Suprapubic skin (tissue), 4 donors: ENCODE measurements around the gene F3. TPM values are rescaled to one million over a fixed set of nuclear protein-coding genes. Genes with fewer than 3 reads are reported as not detected.

Experiments used
- DNase-seq, 2 donors: peaks; one replicate each; pipeline ENCODE4 v3.0.0-alpha.2; 2019; ENCODE audit warnings: low spot score in 2 of 2
- H3K27ac ChIP-seq: fragments of 200-600 bp; sonication (generic); one replicate; pipeline ENCODE4 v1.5.1; 2019
- H3K27me3 ChIP-seq: fragments of 200-600 bp; sonication (generic); one replicate; pipeline ENCODE4 v1.5.1; 2019
- H3K36me3 ChIP-seq: fragments of 200-600 bp; sonication (generic); one replicate; pipeline ENCODE4 v1.5.1; 2019
- H3K4me1 ChIP-seq: fragments of 200-600 bp; sonication (generic); one replicate; pipeline ENCODE4 v1.5.1; 2019
- H3K4me3 ChIP-seq: fragments of 200-600 bp; sonication (generic); one replicate; pipeline ENCODE4 v1.5.1; 2019; ENCODE audit warnings: mild to moderate bottlenecking
- H3K9me3 ChIP-seq: fragments of 200-600 bp; sonication (generic); one replicate; pipeline ENCODE4 v1.5.1; 2019
- EP300 ChIP-seq: sonication (generic); formaldehyde crosslinking; IDR thresholded peaks from one replicate; pipeline ENCODE4 v1.6.1; 2017; ENCODE audit warnings: antibody characterized with exemption
- POLR2A ChIP-seq, 2 donors: fragments of 450-650 bp; IDR thresholded peaks; one replicate each; pipeline ENCODE4 v1.6.1; 2017; ENCODE audit warnings: antibody characterized with exemption in 2 of 2, mild to moderate bottlenecking in 2 of 2, moderate library complexity in 2 of 2
- POLR2AphosphoS5 ChIP-seq, 3 donors: sonication (generic); formaldehyde crosslinking; IDR thresholded peaks; one replicate each; pipeline ENCODE4 v1.6.1; 2017; ENCODE audit warnings: antibody characterized with exemption in 3 of 3
- WGBS: methylation state at CpG from one replicate; pipeline ENCODE4 v1.1.5; 2018; 5-methylcytosine and 5-hydroxymethylcytosine counted together
- total RNA-seq, 4 donors: library from RNA; depleted of rRNA; stranded (reverse); fragments of >200 nt; gene quantifications; one replicate each; pipeline ENCODE4 v1.1.0, GENCODE V29; 2016
- TF ChIP-seq, protein P1 (sequence below), 2 donors: fragments of 200-600 bp in 1 of 2; fragments of 450-650 bp in 1 of 2; sonication (generic) in 1 of 2; IDR thresholded peaks; one replicate each; pipeline ENCODE4 v1.5.1; 2016 to 2019; ENCODE audit warnings: antibody characterized with exemption in 2 of 2, mild to moderate bottlenecking in 1 of 2, moderate library complexity in 1 of 2

The F3 gene
- total RNA-seq, 4 donors from 2014 or later: 36.5 to 110 (median 84.0) TPM

DNA sequence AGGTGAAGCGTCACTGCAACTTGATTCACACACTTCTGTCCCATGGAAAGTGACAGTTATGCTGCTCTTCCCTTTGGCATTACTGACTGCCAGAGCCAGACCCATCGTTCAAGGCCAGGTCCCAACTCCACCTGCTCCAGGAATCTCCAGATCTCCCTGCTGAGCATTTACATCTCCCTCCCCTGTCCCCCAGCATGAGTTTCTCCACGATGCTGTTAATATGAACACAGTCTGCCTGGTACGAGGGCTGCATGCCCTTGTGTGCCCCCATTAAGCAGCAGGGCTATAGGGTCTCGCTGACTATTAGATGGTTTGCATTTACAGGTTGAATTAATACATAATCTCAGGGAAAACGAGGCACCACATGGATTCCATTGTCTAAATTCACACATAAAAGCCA lies 4.3 kb downstream of the F3 start:
- Histone ChIP-seq H3K9me3 (no peaks in the 10 kb centered on the region), H3K4me1 (peaks cover 28% of the 10 kb centered on the region), H3K36me3 (peaks cover 7% of the 10 kb centered on the region), H3K27me3 (no peaks in the 10 kb centered on the region), H3K27ac (no peak overlapping the region), H3K4me3 (no peak overlapping the region)
- WGBS: 86% methylated on average over 6 of the region's 6 CpGs
- no peak for TF ChIP-seq EP300
- TF ChIP-seq, protein P1, sequence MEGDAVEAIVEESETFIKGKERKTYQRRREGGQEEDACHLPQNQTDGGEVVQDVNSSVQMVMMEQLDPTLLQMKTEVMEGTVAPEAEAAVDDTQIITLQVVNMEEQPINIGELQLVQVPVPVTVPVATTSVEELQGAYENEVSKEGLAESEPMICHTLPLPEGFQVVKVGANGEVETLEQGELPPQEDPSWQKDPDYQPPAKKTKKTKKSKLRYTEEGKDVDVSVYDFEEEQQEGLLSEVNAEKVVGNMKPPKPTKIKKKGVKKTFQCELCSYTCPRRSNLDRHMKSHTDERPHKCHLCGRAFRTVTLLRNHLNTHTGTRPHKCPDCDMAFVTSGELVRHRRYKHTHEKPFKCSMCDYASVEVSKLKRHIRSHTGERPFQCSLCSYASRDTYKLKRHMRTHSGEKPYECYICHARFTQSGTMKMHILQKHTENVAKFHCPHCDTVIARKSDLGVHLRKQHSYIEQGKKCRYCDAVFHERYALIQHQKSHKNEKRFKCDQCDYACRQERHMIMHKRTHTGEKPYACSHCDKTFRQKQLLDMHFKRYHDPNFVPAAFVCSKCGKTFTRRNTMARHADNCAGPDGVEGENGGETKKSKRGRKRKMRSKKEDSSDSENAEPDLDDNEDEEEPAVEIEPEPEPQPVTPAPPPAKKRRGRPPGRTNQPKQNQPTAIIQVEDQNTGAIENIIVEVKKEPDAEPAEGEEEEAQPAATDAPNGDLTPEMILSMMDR (IDR thresholded peaks at IDR 0.05): no peak
- no peak for TF ChIP-seq POLR2A (IDR thresholded peaks at IDR 0.05)
- TF ChIP-seq POLR2AphosphoS5 (IDR thresholded peaks at IDR 0.05): no peak
- DNase-seq: no peak

DNA sequence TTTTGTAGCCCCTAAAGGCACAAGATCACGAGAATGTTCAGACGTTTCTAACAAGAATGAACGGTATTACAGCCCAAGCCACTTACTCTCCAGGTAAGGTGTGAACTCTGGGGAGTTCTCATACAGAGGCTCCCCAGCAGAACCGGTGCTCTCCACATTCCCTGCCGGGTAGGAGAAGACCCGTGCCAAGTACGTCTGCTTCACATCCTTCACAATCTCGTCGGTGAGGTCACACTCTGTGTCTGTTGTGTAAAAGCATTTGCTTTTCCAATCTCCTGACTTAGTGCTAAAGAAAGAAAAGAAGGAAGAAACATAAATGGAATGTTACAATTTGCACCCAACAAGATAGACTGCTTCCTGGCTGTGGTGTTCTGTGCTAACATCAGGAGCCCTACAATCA lies 5.7 kb downstream of the F3 start:
- H3K4me1 ChIP-seq: peaks cover 15% of the 10 kb centered on the region
- H3K27me3 ChIP-seq: no peaks in the 10 kb centered on the region
- H3K4me3 ChIP-seq: no peak overlapping the region
- TF ChIP-seq, protein P1 (IDR thresholded peaks at IDR 0.05): no peak
- TF ChIP-seq POLR2AphosphoS5 (IDR thresholded peaks at IDR 0.05) (no peak), POLR2A (IDR thresholded peaks at IDR 0.05) (no peak), EP300 (no peak)
- no peak overlapping the region for H3K27ac ChIP-seq
- no peaks in the 10 kb centered on the region for H3K9me3 ChIP-seq
- DNase-seq: no peak
- peaks cover 7% of the 10 kb centered on the region for H3K36me3 ChIP-seq
- 73% methylated on average over 9 of the region's 9 CpGs for WGBS

DNA sequence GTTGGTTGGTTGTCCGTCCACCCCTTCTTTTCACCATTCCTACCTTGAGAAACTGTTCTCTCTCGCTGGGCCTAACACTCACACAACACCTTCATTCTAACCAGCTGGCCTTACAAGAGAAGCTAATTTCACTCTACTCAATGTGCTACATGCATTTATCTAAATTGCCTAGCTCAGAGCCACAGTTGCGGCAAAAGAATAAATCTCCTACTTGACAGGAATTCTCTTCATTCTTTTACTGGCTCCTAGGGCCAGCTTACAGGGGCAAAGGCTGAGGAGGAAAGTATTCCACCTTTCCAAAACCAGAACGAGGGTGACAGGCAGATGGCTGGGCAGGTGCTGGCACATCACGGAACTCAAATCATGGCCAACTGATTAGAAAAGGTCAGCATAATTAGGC lies 6.5 kb downstream of the F3 start:
- H3K27ac ChIP-seq: no peak overlapping the region

DNA sequence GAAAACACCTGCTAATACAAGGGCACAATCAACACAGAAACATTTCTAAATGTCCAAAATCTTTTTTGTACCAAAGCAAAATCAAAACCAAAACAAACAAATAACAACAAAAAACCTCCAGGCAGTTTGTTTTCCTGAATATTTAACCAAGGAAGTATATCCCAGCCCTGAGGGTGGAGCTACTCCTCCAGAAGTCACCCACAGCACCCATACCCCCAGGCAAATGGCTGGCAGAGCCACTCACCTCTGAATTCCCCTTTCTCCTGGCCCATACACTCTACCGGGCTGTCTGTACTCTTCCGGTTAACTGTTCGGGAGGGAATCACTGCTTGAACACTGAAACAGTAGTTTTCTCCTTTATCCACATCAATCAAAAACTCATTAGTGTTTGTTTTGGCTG lies 9.5 kb downstream of the F3 start:
- Histone ChIP-seq H3K4me1 (peaks cover 12% of the 10 kb centered on the region), H3K27ac (no peak overlapping the region), H3K9me3 (no peaks in the 10 kb centered on the region), H3K27me3 (no peaks in the 10 kb centered on the region), H3K4me3 (no peak overlapping the region), H3K36me3 (peaks cover 7% of the 10 kb centered on the region)
- WGBS: 65% methylated on average over 3 of the region's 3 CpGs
- no peak for DNase-seq
- no peak for TF ChIP-seq POLR2A (IDR thresholded peaks at IDR 0.05)

More for the DNA sequence above, 6.5 kb downstream of the F3 start:
- Histone ChIP-seq H3K4me1 (peaks cover 14% of the 10 kb centered on the region), H3K9me3 (no peaks in the 10 kb centered on the region), H3K4me3 (no peak overlapping the region), H3K36me3 (peaks cover 7% of the 10 kb centered on the region), H3K27me3 (no peaks in the 10 kb centered on the region)
- TF ChIP-seq EP300 (no peak), POLR2A (IDR thresholded peaks at IDR 0.05) (no peak), POLR2AphosphoS5 (IDR thresholded peaks at IDR 0.05) (no peak)
- TF ChIP-seq, protein P1 (IDR thresholded peaks at IDR 0.05): no peak
- DNase-seq: no peak
- 96% methylated on average over 5 of the region's 5 CpGs for WGBS

DNA sequence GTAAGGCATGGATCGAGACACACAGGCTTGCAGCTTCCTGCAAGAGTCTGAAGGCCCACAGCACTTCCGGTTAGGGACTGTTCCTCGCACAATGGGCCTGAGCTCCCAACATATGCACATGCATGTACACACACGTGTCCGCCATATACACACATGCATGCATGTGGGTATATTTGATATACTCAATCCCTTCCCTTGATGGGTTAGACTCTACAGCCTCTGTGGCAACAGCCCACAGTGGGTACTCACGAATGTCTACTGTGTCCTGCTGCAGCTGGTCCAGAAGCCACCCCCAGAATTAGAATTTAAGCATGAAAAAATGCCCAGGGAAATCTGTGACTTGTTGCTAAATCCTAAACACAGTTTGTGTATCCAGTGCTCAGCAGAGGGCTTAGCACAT lies 9.9 kb downstream of the F3 start:
- H3K27me3 ChIP-seq: no peaks in the 10 kb centered on the region
- H3K9me3 ChIP-seq: no peaks in the 10 kb centered on the region
- no peak overlapping the region for H3K4me3 ChIP-seq
- no peak for TF ChIP-seq EP300
- no peak for TF ChIP-seq POLR2A (IDR thresholded peaks at IDR 0.05)
- TF ChIP-seq POLR2AphosphoS5 (IDR thresholded peaks at IDR 0.05): no peak
- TF ChIP-seq, protein P1 (IDR thresholded peaks at IDR 0.05): no peak
- H3K4me1 ChIP-seq: peaks cover 12% of the 10 kb centered on the region
- H3K36me3 ChIP-seq: peaks cover 7% of the 10 kb centered on the region
- 75% methylated on average over 6 of the region's 6 CpGs for whole genome bisulfite sequencing
- DNase-seq: no peak
- H3K27ac ChIP-seq: no peak overlapping the region

DNA sequence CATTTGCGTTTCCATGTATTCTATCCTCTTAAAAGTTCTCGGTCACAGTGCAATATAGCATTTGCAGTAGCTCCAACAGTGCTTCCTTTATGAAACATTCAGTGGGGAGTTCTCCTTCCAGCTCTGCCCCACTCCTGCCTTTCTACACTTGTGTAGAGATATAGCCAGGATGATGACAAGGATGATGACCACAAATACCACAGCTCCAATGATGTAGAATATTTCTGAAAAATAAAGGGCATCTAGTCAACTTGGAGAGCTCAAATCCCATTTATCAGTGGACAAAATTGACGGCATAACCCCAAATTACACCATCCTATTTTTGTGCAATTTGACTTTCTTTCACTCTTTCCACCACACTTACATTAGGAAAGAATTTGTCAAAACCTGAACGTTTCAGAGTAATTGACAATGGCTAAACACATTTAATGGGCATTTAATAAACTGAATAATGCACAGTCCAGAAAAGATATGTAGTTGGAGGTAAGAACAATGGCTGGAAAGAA lies 11.1 kb downstream of the F3 start:
- H3K27ac ChIP-seq: no peak overlapping the region
- no peak for DNase-seq
- peaks cover 4% of the 10 kb centered on the region for H3K36me3 ChIP-seq
- no peak for TF ChIP-seq POLR2AphosphoS5 (IDR thresholded peaks at IDR 0.05)
- peaks cover 12% of the 10 kb centered on the region for H3K4me1 ChIP-seq
- no peaks in the 10 kb centered on the region for H3K9me3 ChIP-seq
- H3K27me3 ChIP-seq: no peaks in the 10 kb centered on the region
- no peak overlapping the region for H3K4me3 ChIP-seq
- WGBS: 90% methylated on average over 4 of the region's 4 CpGs
